Astrocyte of the cerebellum (primary cell): ENCODE results near the gene RBM19.

ENCODE experiments used
- DNase-seq: peaks from one replicate; pipeline ENCODE4 v3.0.0-alpha.2; 2011; ENCODE audit warnings: low read depth
- H3K4me3 ChIP-seq: 2 replicates; pipeline ENCODE4 v1.5.1; 2011; ENCODE audit warnings: mild to moderate bottlenecking, low read depth, low read length, moderate library complexity
- in situ Hi-C: cut with HindIII; loops from 2 replicates; pipeline ENCODE4 v1.10.0; 2017; ENCODE audit warnings: low sequenced_read_pairs
- TF ChIP-seq, protein P1 (sequence below): IDR thresholded peaks from 2 replicates; pipeline ENCODE4 v1.5.1; 2012; ENCODE audit warnings: low read length, low read depth, moderate library complexity, mild to moderate bottlenecking; ENCODE audit errors: missing control alignments

RBM19 gene

GRCh38 chr12:113948151-113948914 lies 17.8 kb downstream of the RBM19 start:
- TF ChIP-seq, protein P1, sequence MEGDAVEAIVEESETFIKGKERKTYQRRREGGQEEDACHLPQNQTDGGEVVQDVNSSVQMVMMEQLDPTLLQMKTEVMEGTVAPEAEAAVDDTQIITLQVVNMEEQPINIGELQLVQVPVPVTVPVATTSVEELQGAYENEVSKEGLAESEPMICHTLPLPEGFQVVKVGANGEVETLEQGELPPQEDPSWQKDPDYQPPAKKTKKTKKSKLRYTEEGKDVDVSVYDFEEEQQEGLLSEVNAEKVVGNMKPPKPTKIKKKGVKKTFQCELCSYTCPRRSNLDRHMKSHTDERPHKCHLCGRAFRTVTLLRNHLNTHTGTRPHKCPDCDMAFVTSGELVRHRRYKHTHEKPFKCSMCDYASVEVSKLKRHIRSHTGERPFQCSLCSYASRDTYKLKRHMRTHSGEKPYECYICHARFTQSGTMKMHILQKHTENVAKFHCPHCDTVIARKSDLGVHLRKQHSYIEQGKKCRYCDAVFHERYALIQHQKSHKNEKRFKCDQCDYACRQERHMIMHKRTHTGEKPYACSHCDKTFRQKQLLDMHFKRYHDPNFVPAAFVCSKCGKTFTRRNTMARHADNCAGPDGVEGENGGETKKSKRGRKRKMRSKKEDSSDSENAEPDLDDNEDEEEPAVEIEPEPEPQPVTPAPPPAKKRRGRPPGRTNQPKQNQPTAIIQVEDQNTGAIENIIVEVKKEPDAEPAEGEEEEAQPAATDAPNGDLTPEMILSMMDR = no peak
- in situ Hi-C loops = no loop called here
- no peak overlapping the region for H3K4me3 ChIP-seq
- DNase-seq = no peak

- H3K4me3 ChIP-seq = no peak overlapping the region
- TF ChIP-seq, protein P1 = no peak
- in situ Hi-C loops = no loop called here
- no peak for DNase-seq
Measured at GRCh38 chr12:113946175-113946574, 19.9 kb downstream of the RBM19 start.

GRCh38 chr12:113945174-113946173 lies 20.7 kb downstream of the RBM19 start:
- TF ChIP-seq, protein P1 = no peak
- in situ Hi-C loops = no loop called here
- no peak overlapping the region for H3K4me3 ChIP-seq
- no peak for DNase-seq

DNA sequence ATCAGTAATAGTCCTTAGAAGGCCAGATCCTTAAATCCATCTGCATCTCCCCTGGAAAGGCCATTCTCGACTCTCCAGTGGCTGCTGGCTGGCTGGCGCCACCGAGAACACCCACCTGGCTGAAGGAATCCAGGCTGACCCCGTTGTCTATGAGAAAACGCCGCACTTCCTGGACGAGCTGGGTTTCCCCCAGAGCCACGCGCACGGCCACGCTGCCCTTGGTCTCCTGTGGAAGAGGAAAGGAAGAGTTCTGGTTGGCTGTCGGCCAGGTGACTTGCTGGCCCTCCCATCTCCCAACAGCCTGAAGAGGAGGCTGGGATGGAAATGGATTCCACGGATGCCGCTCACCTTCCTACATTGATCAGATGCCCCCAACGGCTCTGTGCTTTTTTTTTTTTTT lies 23.9 kb downstream of the RBM19 start:
- no peak overlapping the region for H3K4me3 ChIP-seq
- in situ Hi-C loops = no loop called here
- TF ChIP-seq, protein P1 = no peak
- DNase-seq = no peak

DNA sequence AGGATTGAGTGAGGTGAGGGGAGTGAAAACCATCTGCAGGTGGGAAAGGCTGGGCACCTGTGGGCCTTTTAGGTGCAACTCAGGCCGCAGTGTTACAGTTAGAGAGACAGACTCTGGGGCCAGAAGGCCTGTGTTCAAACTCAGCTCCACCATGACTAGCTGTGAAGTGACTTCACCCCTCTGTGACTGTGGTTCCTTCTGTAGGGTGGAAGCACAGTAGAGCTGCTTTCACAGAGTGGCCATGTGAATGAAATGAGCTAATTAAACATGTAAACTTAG lies 25.0 kb downstream of the RBM19 start:
- in situ Hi-C loops = no loop called here
- H3K4me3 ChIP-seq = no peak overlapping the region
- TF ChIP-seq, protein P1 = no peak
- DNase-seq = no peak

DNA sequence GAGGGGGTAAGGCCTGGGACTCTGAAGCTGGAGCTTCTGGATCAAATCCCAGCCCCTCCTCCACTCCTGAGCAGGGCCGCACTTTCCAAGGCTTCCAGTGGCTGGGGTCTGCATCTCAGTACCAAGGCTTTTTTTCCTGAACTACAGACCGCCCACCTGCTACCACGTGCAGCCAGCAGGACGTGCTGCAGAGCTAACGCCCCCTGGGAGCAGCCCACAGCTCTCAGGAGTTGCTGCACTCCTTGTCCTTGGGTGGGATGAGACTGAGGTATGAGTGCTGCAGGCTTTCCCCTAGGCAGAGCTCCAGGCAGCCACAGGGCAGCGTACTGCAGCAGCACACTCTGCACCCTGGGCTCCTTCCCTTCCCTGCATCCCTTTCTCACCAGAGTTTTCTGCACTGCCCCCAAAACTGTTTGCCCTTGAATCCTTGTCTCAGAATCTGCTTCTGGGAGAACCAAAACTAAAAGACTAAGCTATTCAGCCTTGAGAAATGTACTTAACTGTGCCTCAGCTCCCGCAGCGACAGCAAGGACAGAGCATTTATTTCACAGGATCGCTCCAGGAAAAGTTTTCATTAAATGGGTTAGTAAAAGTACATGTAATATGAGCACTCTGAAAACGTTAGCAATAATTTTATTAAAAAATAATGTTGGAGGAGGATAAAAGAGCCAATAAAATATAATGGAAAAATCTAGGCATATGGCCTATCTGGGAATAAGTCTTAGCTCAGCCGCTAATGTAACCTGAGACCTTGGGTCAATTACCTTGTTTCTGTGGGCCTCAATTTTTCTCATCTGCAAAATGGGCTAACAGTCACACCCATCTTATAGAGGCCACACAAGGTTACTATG lies 25.5 kb downstream of the RBM19 start:
- no peak for DNase-seq
- in situ Hi-C loops = no loop called here
- TF ChIP-seq, protein P1 = no peak
- H3K4me3 ChIP-seq = no peak overlapping the region
